Activated CD4-positive, CD25-positive, alpha-beta regulatory T cell (primary cell): Measurements from ENCODE around the gene PADI4.
"Not testable (repeated sequence)": the region's sequence is repeated elsewhere in the genome, so short reads cannot be mapped to it uniquely, and the experiment has no call there.

Experiments
- DNase-seq, 4 experiments: peaks; one replicate each; lab custom pipeline; 2025; lab: John Stamatoyannopoulos, UW

The PADI4 gene

GRCh38 chr1:17397910-17398695 lies 90.1 kb downstream of the PADI4 start:
- DNase-seq: no peak

- no peak for DNase-seq
Measured at GRCh38 chr1:17400725-17401341, 92.8 kb downstream of the PADI4 start.

GRCh38 chr1:17401841-17402240 lies 93.8 kb downstream of the PADI4 start:
- no peak for DNase-seq

GRCh38 chr1:17403081-17403480 lies 95.1 kb downstream of the PADI4 start:
- no peak for DNase-seq

- DNase-seq: no peak
Measured at GRCh38 chr1:17404034-17404684, 96.2 kb downstream of the PADI4 start.

GRCh38 chr1:17404820-17405219 lies 96.8 kb downstream of the PADI4 start:
- DNase-seq: no peak

GRCh38 chr1:17405898-17406759 lies 98.1 kb downstream of the PADI4 start:
- DNase-seq: peak in 3 of 4 experiments; percentile 10 to 13 (median 10)

GRCh38 chr1:17406760-17407475 lies 98.9 kb downstream of the PADI4 start:
- DNase-seq: not testable (repeated sequence)

GRCh38 chr1:17407786-17408514 lies 100.0 kb downstream of the PADI4 start:
- not testable (repeated sequence) for DNase-seq

GRCh38 chr1:17409391-17409811 lies 101.4 kb downstream of the PADI4 start:
- DNase-seq: no peak

- DNase-seq: no peak
Measured at GRCh38 chr1:17412093-17412870, 104.3 kb downstream of the PADI4 start.
